NB4 (cell line): ENCODE measurements around the gene SMIM24.

Experiments used
- POLR2A ChIP-seq: IDR thresholded peaks from 2 replicates; pipeline ENCODE4 v1.6.1; 2011; ENCODE audit warnings: mild to moderate bottlenecking; ENCODE audit not compliant: insufficient read length; ENCODE audit errors: extremely low read depth
- TF ChIP-seq, protein P1 (sequence below): IDR thresholded peaks from one replicate; pipeline ENCODE4 v1.5.1; 2012; ENCODE audit warnings: low read depth, low read length
- TF ChIP-seq, protein P2 (sequence below): IDR thresholded peaks from 2 replicates; pipeline ENCODE4 v1.6.1; 2011; ENCODE audit warnings: low read depth, low read length

DNA sequence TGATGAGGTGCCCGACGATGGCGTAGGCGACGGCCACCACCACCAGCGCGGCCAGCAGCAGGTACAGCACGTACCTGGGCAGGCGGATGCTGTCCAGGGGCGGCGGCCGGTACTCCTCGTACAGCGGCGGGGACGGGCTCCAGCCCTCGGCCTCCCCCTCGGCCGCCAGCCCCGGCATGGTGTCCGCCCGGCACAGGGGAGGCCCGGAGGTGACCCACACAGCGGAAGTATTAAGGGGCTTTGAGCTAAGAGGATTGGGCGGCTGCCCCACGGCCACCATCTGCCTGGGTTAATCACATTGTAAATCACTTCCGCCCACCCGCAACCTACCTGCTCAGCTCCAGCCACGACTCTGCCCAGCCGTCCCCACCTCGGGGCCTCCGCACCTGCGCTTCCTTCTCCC, 2.9 kb upstream of the SMIM24 start, which contains the start of gene SMIM44:
- TF ChIP-seq, protein P1, sequence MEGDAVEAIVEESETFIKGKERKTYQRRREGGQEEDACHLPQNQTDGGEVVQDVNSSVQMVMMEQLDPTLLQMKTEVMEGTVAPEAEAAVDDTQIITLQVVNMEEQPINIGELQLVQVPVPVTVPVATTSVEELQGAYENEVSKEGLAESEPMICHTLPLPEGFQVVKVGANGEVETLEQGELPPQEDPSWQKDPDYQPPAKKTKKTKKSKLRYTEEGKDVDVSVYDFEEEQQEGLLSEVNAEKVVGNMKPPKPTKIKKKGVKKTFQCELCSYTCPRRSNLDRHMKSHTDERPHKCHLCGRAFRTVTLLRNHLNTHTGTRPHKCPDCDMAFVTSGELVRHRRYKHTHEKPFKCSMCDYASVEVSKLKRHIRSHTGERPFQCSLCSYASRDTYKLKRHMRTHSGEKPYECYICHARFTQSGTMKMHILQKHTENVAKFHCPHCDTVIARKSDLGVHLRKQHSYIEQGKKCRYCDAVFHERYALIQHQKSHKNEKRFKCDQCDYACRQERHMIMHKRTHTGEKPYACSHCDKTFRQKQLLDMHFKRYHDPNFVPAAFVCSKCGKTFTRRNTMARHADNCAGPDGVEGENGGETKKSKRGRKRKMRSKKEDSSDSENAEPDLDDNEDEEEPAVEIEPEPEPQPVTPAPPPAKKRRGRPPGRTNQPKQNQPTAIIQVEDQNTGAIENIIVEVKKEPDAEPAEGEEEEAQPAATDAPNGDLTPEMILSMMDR = no peak
- TF ChIP-seq, protein P2, sequence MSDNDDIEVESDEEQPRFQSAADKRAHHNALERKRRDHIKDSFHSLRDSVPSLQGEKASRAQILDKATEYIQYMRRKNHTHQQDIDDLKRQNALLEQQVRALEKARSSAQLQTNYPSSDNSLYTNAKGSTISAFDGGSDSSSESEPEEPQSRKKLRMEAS = no peak
- TF ChIP-seq POLR2A = no peak
